Left renal cortex interstitium (tissue), 4 donors: ENCODE measurements around the gene TFAP2B. TPM values are rescaled to one million over a fixed set of nuclear protein-coding genes. Genes with fewer than 3 reads are reported as not detected.

Experiments
- DNase-seq, 4 donors: peaks; one replicate each; pipeline ENCODE4 v3.0.0-alpha.2; 2013; ENCODE audit warnings: low read depth in 4 of 4, low spot score in 2 of 4, missing footprints in 1 of 4
- polyA plus RNA-seq, 4 donors: library from polyadenylated mRNA; unstranded; fragments of 120-200 nt; gene quantifications; one replicate each; pipeline ENCODE4 v1.2.1, GENCODE V29; 2013; ENCODE audit not compliant: insufficient read length in 4 of 4

Gene TFAP2B
- polyA plus RNA-seq, 4 donors: 12.9 to 17.2 (median 13.5) TPM

GRCh38 chr6:50846144-50846851, 27.6 kb downstream of the TFAP2B start:
- DNase-seq: no peak

GRCh38 chr6:50846852-50847155, 28.1 kb downstream of the TFAP2B start:
- DNase-seq: no peak

GRCh38 chr6:50847890-50848594, 29.4 kb downstream of the TFAP2B start:
- DNase-seq: no peak

- no peak for DNase-seq
Measured at GRCh38 chr6:50848989-50849795, 30.5 kb downstream of the TFAP2B start.

- no peak for DNase-seq
Measured at GRCh38 chr6:50849796-50850180, 31.1 kb downstream of the TFAP2B start.

GRCh38 chr6:50850223-50851048, 31.8 kb downstream of the TFAP2B start:
- DNase-seq: no peak

GRCh38 chr6:50851049-50851845, 32.6 kb downstream of the TFAP2B start:
- no peak for DNase-seq

- DNase-seq: no peak
Measured at GRCh38 chr6:50853939-50854338, 35.3 kb downstream of the TFAP2B start.

GRCh38 chr6:50861692-50862091, 43.0 kb downstream of the TFAP2B start:
- no peak for DNase-seq

- DNase-seq: no peak
Measured at GRCh38 chr6:50862176-50862575, 43.5 kb downstream of the TFAP2B start.

GRCh38 chr6:50864601-50865000, 45.9 kb downstream of the TFAP2B start:
- no peak for DNase-seq

- DNase-seq: no peak
Measured at GRCh38 chr6:50868466-50868865, 49.8 kb downstream of the TFAP2B start.

- no peak for DNase-seq
Measured at GRCh38 chr6:50873167-50873566, 54.5 kb downstream of the TFAP2B start.

GRCh38 chr6:50884364-50884763, 65.7 kb downstream of the TFAP2B start:
- no peak for DNase-seq

GRCh38 chr6:50887112-50887511, 68.4 kb downstream of the TFAP2B start:
- peak in 3 of 4 donors; percentile 3 to 5 (median 3) for DNase-seq

GRCh38 chr6:50889497-50889896, 70.8 kb downstream of the TFAP2B start:
- DNase-seq: no peak

GRCh38 chr6:50889935-50890334, 71.3 kb downstream of the TFAP2B start:
- DNase-seq: no peak

GRCh38 chr6:50890579-50890978, 71.9 kb downstream of the TFAP2B start:
- no peak for DNase-seq

GRCh38 chr6:50891290-50891689, 72.6 kb downstream of the TFAP2B start:
- no peak for DNase-seq
